Liver (tissue), 9 donors: ENCODE results near the gene MAP3K10. TPM values are rescaled to one million over a fixed set of nuclear protein-coding genes. Genes with fewer than 3 reads are reported as not detected.

Experiments used
- DNase-seq: peaks from one replicate; pipeline ENCODE4 v3.0.0-alpha.2; 2017; ENCODE audit warnings: low spot score
- H3K27ac ChIP-seq, 2 donors: one replicate each; pipeline ENCODE4 v1.7.0; 2013; ENCODE audit warnings: inconsistent platforms in 2 of 2, low read length in 2 of 2, control low read depth in 1 of 2, low read depth in 1 of 2, mild to moderate bottlenecking in 1 of 2
- H3K27me3 ChIP-seq, 4 donors: one replicate each; pipeline versions ENCODE4 v1.6.1 to v1.7.0; 2013; ENCODE audit warnings: low read length in 3 of 4, inconsistent platforms in 1 of 4, mild to moderate bottlenecking in 1 of 4, moderate library complexity in 1 of 4; ENCODE audit not compliant: control insufficient read depth in 4 of 4, insufficient read depth in 4 of 4
- H3K36me3 ChIP-seq, 4 donors: one replicate each; pipeline versions ENCODE4 v1.6.1 to v1.7.0; 2013; ENCODE audit warnings: low read length in 3 of 4, mild to moderate bottlenecking in 3 of 4, low read depth in 1 of 4, moderate library complexity in 1 of 4; ENCODE audit not compliant: control insufficient read depth in 4 of 4, insufficient read depth in 3 of 4
- H3K4me1 ChIP-seq, 4 donors: one replicate each; pipeline versions ENCODE4 v1.6.1 to v1.7.0; 2013; ENCODE audit warnings: low read length in 3 of 4, mild to moderate bottlenecking in 3 of 4, moderate library complexity in 1 of 4; ENCODE audit not compliant: control insufficient read depth in 4 of 4, insufficient read depth in 4 of 4
- H3K4me3 ChIP-seq, 3 donors: one replicate each; pipeline versions ENCODE4 v1.6.1 to v1.7.0; 2013; ENCODE audit warnings: low read length in 3 of 3, control low read depth in 1 of 3, low read depth in 1 of 3, mild to moderate bottlenecking in 1 of 3
- H3K9ac ChIP-seq, 2 donors: one replicate each; pipeline ENCODE4 v1.7.0; 2013; ENCODE audit warnings: low read length in 2 of 2, mild to moderate bottlenecking in 2 of 2, moderate library complexity in 2 of 2, control low read depth in 1 of 2, low read depth in 1 of 2
- H3K9me3 ChIP-seq, 4 donors: one replicate each; pipeline versions ENCODE4 v1.6.1 to v1.7.0; 2013; ENCODE audit warnings: low read length in 3 of 4; ENCODE audit not compliant: control insufficient read depth in 4 of 4
- EGR1 ChIP-seq, 2 donors: IDR thresholded peaks; 2 replicates each; pipeline ENCODE4 v1.6.1; 2016 to 2018; ENCODE audit warnings: antibody characterized with exemption in 2 of 2, low read depth in 2 of 2
- FOXA1 ChIP-seq: IDR thresholded peaks from 2 replicates; pipeline ENCODE4 v1.6.1; 2016; ENCODE audit warnings: antibody characterized with exemption
- FOXA2 ChIP-seq: IDR thresholded peaks from 2 replicates; pipeline ENCODE4 v1.6.1; 2016; ENCODE audit warnings: antibody characterized with exemption
- GABPA ChIP-seq, 2 donors: IDR thresholded peaks in 1 of 2; conservative IDR thresholded peaks in 1 of 2; 2 replicates each; pipeline ENCODE4 v1.6.1; 2016; ENCODE audit warnings: antibody characterized with exemption in 2 of 2, mild to moderate bottlenecking in 1 of 2, moderate library complexity in 1 of 2
- HNF4A ChIP-seq, 2 donors: conservative IDR thresholded peaks; 2 replicates each; pipeline ENCODE4 v1.6.1; 2016; ENCODE audit warnings: antibody characterized with exemption in 2 of 2, mild to moderate bottlenecking in 2 of 2
- HNF4G ChIP-seq: IDR thresholded peaks from 2 replicates; pipeline ENCODE4 v1.6.1; 2016; ENCODE audit warnings: antibody characterized with exemption
- NR2F2 ChIP-seq: IDR thresholded peaks from 2 replicates; pipeline ENCODE4 v1.6.1; 2016; ENCODE audit warnings: antibody characterized with exemption
- RAD21 ChIP-seq, 2 donors: IDR thresholded peaks; 2 replicates each; pipeline ENCODE4 v1.6.1; 2016; ENCODE audit warnings: antibody characterized with exemption in 2 of 2, mild to moderate bottlenecking in 2 of 2
- RXRA ChIP-seq, 2 donors: IDR thresholded peaks; 2 replicates each; pipeline ENCODE4 v1.6.1; 2017 to 2018; ENCODE audit warnings: antibody characterized with exemption in 2 of 2, mild to moderate bottlenecking in 1 of 2
- SP1 ChIP-seq: IDR thresholded peaks from 2 replicates; pipeline ENCODE4 v1.6.1; 2018; ENCODE audit warnings: antibody characterized with exemption, mild to moderate bottlenecking
- TAF1 ChIP-seq: conservative IDR thresholded peaks from 2 replicates; pipeline ENCODE4 v1.6.1; 2016; ENCODE audit warnings: antibody characterized with exemption, mild to moderate bottlenecking
- YY1 ChIP-seq: IDR thresholded peaks from 2 replicates; pipeline ENCODE4 v1.6.1; 2016; ENCODE audit warnings: antibody characterized with exemption, mild to moderate bottlenecking
- WGBS: extraction: QIAGEN DNeasy Blood & Tissue Kit; methylation state at CpG from one replicate; pipeline ENCODE4 v1.1.7; 2013; 5-methylcytosine and 5-hydroxymethylcytosine counted together
- polyA plus RNA-seq, 2 donors: library from polyadenylated mRNA; stranded (reverse) in 1 of 2; unstranded in 1 of 2; fragments of 200-250 nt in 1 of 2; fragments of >200 nt in 1 of 2; fragmentation: Nextera tagmentation in 1 of 2; extraction: Ambion mirVana in 1 of 2; gene quantifications; one replicate each; pipeline versions ENCODE4 v1.2.1 to v1.2.3, GENCODE V29; 2013 to 2015
- total RNA-seq, 2 donors: library from RNA; depleted of rRNA; stranded (reverse); fragments of >200 nt; gene quantifications; one replicate each; pipeline ENCODE4 v1.2.3, GENCODE V29; 2014
- TF ChIP-seq, protein P1 (sequence below): IDR thresholded peaks from 2 replicates; pipeline ENCODE4 v1.6.1; 2016; ENCODE audit warnings: antibody characterized with exemption, mild to moderate bottlenecking
- TF ChIP-seq, protein P2 (sequence below): IDR thresholded peaks from 2 replicates; pipeline ENCODE4 v1.6.1; 2016; ENCODE audit warnings: antibody characterized with exemption
- TF ChIP-seq, protein P3 (sequence below): IDR thresholded peaks from 2 replicates; pipeline ENCODE4 v1.6.1; 2016; ENCODE audit warnings: antibody characterized with exemption
- TF ChIP-seq, protein P4 (sequence below): fragments of 150-350 bp; IDR thresholded peaks from 2 replicates; pipeline ENCODE4 v1.5.1; 2017; ENCODE audit warnings: improper control_type of control experiment, low read depth, low read length; ENCODE audit not compliant: missing input control
- TF ChIP-seq, protein P5 (sequence below): IDR thresholded peaks from 2 replicates; pipeline ENCODE4 v1.6.1; 2016; ENCODE audit warnings: antibody characterized with exemption
- donor health status: healthy.
- donor health status: healthy.
- donor health status: healthy.
- donor health status: healthy.
- donor health status: healthy.

MAP3K10 gene
- total and polyA plus RNA-seq, 4 donors: 0.65 to 3.9 (median 2.1) TPM

DNA sequence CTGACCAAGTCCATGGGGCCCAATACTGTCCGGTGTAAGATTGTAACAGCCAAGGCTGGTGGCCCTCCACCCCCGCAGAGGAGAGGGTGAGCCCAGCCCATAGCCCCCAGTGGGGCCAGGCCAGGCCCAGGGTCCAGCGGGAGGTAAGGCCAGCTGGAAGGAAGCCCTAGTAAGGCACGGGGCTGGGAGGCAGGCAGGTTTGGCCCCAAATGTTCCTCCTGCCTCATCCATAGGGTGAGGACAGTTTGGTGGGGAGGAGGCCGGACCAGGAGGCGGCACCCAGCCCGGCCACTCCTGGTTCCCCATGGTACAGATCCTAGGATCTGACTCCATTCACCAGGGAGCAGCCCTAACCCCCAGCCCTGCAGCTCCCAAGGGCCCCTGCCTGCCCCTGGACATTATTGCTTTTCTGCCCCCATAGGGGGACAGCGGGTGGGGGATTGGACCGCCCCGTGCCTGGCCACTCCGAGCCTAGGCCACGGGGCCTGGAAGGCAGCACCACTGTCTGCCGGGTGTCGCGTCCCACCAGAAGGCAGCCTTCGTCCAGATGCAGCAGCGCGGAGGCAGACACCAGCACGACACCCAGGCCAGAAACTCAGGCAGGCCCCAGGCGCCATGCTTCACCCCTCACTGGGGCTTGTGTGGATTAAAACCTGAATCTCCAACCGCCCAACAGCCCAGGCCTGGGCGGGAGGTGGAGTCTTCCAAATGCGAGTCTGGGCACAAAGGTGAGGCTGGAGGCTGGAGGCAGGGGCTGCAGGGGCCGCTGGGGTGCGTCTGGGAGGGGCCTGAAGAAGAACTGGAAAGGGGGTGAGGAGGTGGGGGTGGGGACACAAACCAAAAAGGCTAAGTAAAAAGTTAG lies 42.0 kb downstream of the MAP3K10 start:
- Histone ChIP-seq H3K27me3 (no peaks in the 10 kb centered on the region), H3K4me3 (no peak overlapping the region), H3K27ac (no peak overlapping the region), H3K4me1 (peaks cover 4 to 16% (median 12%) of the 10 kb centered on the region in 4 donors), H3K9ac (no peak overlapping the region), H3K9me3 (no peaks in the 10 kb centered on the region), H3K36me3 (peaks cover 10 to 44% (median 21%) of the 10 kb centered on the region in 4 donors)
- 96% methylated on average over 25 of the region's 25 CpGs for WGBS
- no peak for TF ChIP-seq TAF1
- TF ChIP-seq, protein P1, sequence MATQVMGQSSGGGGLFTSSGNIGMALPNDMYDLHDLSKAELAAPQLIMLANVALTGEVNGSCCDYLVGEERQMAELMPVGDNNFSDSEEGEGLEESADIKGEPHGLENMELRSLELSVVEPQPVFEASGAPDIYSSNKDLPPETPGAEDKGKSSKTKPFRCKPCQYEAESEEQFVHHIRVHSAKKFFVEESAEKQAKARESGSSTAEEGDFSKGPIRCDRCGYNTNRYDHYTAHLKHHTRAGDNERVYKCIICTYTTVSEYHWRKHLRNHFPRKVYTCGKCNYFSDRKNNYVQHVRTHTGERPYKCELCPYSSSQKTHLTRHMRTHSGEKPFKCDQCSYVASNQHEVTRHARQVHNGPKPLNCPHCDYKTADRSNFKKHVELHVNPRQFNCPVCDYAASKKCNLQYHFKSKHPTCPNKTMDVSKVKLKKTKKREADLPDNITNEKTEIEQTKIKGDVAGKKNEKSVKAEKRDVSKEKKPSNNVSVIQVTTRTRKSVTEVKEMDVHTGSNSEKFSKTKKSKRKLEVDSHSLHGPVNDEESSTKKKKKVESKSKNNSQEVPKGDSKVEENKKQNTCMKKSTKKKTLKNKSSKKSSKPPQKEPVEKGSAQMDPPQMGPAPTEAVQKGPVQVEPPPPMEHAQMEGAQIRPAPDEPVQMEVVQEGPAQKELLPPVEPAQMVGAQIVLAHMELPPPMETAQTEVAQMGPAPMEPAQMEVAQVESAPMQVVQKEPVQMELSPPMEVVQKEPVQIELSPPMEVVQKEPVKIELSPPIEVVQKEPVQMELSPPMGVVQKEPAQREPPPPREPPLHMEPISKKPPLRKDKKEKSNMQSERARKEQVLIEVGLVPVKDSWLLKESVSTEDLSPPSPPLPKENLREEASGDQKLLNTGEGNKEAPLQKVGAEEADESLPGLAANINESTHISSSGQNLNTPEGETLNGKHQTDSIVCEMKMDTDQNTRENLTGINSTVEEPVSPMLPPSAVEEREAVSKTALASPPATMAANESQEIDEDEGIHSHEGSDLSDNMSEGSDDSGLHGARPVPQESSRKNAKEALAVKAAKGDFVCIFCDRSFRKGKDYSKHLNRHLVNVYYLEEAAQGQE: no peak
- no peak for DNase-seq

DNA sequence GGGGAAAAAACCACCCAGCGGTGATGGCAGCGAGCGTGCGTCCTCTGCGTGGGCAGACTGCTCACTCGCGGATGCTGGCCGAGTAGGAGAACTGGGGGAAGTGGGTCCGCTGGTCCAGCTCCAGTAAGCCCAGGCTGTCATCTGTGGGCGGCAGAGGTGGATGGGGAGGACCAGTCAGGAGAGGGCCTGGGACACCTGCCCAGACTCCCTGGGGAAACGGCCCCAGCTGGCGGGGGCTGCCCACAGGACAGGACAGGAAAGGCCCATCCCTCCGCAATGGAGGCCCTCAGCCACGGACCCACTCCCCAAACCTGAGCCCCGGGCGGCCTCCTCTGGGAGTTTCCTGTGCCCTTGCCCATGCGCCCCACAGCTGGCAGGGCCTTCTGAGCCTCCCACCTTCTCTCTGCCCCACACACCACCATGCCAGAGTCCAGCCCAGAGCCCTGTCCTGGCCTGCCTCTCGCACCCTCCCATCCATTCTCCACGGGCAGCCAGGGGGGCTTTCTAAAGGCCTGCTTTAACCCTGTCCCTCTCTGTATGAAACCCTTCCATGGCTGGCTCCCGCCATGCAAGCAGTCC lies 42.7 kb downstream of the MAP3K10 start:
- Histone ChIP-seq H3K9me3 (no peaks in the 10 kb centered on the region), H3K4me3 (no peak overlapping the region), H3K9ac (no peak overlapping the region), H3K27me3 (no peaks in the 10 kb centered on the region), H3K27ac (no peak overlapping the region), H3K36me3 (peaks cover 11 to 50% (median 25%) of the 10 kb centered on the region in 4 donors), H3K4me1 (peaks cover 4 to 16% (median 12%) of the 10 kb centered on the region in 4 donors)
- WGBS: 94% methylated on average over 20 of the region's 20 CpGs
- TF ChIP-seq HNF4G (no peak), NR2F2 (no peak), TAF1 (no peak), RXRA (IDR thresholded peaks at IDR 0.05) (no peak), FOXA2 (no peak), YY1 (no peak), EGR1 (IDR thresholded peaks at IDR 0.05; ENCODE audit: low read depth in 2 of 2) (no peak), HNF4A (conservative IDR thresholded peaks at IDR 0.05) (no peak), SP1 (no peak), GABPA (IDR thresholded peaks at IDR 0.05 in 1 of 2, conservative IDR thresholded peaks at IDR 0.05 in 1 of 2) (no peak), FOXA1 (no peak), RAD21 (IDR thresholded peaks at IDR 0.05) (no peak)
- TF ChIP-seq, protein P2, sequence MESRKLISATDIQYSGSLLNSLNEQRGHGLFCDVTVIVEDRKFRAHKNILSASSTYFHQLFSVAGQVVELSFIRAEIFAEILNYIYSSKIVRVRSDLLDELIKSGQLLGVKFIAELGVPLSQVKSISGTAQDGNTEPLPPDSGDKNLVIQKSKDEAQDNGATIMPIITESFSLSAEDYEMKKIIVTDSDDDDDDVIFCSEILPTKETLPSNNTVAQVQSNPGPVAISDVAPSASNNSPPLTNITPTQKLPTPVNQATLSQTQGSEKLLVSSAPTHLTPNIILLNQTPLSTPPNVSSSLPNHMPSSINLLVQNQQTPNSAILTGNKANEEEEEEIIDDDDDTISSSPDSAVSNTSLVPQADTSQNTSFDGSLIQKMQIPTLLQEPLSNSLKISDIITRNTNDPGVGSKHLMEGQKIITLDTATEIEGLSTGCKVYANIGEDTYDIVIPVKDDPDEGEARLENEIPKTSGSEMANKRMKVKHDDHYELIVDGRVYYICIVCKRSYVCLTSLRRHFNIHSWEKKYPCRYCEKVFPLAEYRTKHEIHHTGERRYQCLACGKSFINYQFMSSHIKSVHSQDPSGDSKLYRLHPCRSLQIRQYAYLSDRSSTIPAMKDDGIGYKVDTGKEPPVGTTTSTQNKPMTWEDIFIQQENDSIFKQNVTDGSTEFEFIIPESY: no peak
- TF ChIP-seq, protein P3, sequence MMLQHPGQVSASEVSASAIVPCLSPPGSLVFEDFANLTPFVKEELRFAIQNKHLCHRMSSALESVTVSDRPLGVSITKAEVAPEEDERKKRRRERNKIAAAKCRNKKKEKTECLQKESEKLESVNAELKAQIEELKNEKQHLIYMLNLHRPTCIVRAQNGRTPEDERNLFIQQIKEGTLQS: no peak
- TF ChIP-seq, protein P4, sequence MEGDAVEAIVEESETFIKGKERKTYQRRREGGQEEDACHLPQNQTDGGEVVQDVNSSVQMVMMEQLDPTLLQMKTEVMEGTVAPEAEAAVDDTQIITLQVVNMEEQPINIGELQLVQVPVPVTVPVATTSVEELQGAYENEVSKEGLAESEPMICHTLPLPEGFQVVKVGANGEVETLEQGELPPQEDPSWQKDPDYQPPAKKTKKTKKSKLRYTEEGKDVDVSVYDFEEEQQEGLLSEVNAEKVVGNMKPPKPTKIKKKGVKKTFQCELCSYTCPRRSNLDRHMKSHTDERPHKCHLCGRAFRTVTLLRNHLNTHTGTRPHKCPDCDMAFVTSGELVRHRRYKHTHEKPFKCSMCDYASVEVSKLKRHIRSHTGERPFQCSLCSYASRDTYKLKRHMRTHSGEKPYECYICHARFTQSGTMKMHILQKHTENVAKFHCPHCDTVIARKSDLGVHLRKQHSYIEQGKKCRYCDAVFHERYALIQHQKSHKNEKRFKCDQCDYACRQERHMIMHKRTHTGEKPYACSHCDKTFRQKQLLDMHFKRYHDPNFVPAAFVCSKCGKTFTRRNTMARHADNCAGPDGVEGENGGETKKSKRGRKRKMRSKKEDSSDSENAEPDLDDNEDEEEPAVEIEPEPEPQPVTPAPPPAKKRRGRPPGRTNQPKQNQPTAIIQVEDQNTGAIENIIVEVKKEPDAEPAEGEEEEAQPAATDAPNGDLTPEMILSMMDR: no peak
- TF ChIP-seq, protein P5, sequence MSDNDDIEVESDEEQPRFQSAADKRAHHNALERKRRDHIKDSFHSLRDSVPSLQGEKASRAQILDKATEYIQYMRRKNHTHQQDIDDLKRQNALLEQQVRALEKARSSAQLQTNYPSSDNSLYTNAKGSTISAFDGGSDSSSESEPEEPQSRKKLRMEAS: no peak
- TF ChIP-seq, protein P1: no peak
- DNase-seq: no peak
